ENCODE data around the gene ASNSD1. TPM values are rescaled to one million over a fixed set of nuclear protein-coding genes. Genes with fewer than 3 reads are reported as not detected.

The ASNSD1 gene
- polyA plus RNA-seq (ENCODE audit: insufficient read length in 3 of 3), result 10 to 100 TPM; 62.3 to 66.3 (median 66.0) TPM

DNA sequence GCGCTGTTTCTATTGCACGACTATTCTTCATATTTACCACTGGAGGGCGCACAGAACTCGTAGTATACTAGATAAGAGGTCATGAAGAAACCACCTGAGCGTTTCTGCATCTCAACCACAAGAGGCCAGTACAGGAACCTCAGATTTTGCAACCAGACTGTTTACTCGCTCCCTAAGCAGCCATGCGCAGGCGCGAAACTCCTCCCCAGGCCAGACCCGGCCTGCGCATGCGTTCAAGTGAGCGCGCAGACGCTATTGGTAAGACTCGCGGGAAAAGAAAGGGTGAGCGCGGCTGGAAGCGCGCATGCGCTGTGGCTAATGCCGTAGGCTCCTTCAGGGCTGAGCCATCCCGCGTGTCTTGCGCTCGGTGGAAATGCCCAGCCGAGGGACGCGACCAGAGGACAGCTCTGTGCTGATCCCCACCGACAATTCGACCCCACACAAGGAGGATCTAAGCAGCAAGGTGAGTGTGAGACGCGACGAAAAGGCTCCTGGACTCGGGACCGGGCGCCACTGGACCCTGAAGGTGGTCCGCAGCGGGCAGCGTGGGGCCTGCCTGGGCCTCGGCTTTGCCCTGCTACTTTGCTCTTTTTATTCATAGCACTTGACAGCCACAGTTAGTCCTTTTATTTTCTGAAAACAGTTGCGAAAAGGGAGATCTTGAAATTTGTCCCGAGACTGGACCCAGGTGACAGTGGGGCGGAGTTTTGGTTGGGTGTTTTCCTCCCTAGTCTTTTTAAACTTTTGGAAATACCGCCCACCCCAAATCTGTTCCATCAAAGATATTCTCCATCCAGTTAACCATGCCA is at the start of gene ASNSD1:
Gene ASNSD1, plus strand, starts transcription at position 312 of the 809 bp plus-strand sequence. CDS start 4,674 bp downstream, outside the sequence.
- peak; percentile 98 to 99 (median 99) for DNase-seq (ENCODE audit: low read depth in 3 of 3, low spot score in 2 of 3)

DNA sequence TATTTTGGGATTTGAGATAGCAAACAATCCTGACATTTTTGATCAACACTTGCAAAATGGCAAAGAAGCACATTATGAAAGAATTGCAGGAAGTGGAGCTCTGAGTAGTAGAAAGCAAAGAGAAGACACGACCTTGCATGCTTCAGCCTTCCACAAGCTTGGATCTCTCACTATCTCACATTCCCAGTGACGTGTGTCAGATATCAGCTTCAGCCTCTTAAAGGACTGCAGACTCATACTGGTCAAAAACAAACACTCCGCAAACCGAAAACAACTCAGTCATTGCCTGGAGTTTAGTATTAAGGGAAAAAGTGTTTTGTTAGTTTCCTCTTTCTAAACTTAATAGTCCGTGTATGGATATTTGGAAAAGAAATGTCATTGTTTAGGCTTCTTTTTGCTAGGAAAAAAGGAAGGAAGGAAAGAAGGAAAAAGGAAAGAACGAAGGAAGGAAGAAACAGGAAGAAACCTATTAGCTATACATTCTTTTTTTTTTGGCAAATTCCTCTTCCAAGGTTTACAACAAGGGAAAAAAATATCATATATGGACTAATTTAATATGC is 48.1 kb upstream of the ASNSD1 start:
- DNase-seq (ENCODE audit: low read depth in 3 of 3, low spot score in 2 of 3), result peak in 1 of 3 donors; percentile 24

DNA sequence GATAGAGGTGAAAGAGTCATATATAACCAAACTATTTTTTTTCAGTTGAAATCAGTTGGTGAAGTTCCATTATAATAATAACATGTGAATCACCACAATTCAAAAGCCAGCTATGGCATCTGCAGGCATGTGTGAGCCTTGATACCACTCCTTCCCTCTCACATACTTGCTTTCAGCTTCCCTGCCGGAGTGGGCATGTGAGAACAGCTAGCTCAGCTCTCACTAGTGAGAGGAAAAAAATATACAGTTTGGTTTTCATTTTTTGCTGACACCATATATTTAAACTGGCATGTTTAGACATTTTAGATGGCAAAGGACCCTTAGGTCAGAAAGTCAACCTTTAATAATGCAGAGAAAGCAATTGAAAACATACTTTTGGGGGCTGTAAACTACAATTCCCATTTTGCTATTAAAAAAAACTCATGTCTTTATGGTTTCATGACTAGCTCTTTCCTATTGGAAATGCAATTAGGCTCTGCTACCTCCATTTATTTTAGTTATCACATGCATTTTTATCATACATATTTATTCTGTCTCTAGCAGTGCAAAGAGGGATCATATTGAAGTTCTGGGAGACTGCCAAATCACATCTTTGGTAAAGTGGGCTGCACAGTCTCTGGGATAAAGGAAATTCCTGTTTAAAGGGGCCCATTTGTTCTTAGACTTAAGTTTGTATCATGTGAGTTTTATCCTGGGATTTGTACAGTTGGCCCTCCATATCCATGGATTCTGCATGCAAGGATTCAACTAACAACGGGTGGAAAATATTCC is 47.4 kb upstream of the ASNSD1 start:
- DNase-seq (ENCODE audit: low read depth in 3 of 3, low spot score in 2 of 3), result no peak

DNA sequence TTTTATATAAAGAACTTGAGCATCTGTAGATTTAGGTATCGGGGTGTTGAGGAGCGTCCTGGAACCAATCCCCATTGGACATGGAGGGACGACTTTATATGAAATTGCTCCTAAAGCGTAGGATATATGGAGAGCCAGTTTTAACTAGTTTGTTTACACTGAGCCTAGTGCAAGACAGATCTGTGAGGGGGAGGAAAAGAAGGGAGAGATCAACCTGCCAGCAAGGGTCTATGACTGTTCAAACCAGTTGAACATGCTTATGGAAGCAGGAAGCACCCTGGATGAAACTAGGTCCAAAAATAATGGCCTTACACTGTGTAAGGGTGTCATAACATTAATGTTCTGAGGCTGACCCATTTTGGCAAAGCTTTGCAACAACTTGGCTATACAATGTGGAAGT is 46.7 kb upstream of the ASNSD1 start:
- DNase-seq (ENCODE audit: low read depth in 3 of 3, low spot score in 2 of 3), result no peak

DNA sequence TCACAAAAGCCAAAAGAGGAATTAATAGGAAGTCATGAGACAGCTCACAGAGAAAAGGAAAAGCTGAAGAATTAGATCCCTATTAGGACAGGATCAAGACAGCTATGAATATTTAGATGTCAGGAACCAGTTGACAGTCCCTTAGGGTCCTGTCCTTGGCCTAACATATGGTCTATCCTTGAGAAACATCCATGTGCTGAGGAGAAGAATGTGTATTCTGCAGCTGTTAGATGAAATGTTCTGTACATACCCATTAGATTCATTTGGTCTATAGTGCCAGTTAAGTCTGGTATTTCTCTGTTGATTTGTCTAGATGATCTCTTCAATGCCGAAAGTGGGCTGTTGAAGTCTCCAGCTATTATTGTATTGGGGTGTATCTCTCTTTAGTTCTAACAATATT is 43.1 kb upstream of the ASNSD1 start:
- no peak for DNase-seq (ENCODE audit: low read depth in 3 of 3, low spot score in 2 of 3)

DNA sequence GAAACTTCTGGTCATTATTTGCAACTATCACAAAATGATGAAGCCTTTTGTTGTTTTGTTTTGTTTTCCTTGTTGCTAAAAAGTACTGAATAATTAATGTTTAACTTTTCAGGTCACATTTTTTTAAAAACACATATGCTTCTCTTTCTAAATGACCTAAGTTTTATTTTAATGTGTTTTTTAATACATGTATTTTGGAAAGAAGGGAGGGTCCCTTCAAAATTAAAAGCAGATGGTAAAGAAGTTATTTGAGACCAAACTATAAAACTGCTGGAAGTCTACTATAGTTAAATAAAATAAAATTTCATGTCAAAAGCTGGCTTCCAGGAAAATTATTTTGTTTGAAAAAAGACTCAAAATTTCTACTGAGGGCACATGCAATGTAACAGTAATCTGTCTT is 39.5 kb upstream of the ASNSD1 start:
- no peak for DNase-seq (ENCODE audit: low read depth in 3 of 3, low spot score in 2 of 3)

DNA sequence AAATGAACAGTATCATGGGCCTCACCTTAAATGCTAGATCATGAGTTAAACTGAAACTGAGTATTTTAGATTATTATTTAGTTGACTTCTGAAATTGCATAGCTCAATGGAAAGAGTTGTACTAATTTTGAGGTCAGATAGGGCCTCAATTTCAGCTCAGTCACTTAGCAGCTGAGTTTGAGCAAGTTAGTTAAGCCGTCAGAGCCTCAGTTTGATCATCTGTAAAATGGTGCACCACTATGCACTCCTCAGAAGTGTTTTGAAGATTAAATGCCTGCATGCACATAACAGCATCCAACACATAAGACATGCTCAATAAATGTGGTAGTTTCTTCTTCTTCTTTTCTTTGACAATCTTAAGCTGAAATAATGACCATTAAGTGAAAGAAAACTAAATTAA is 38.2 kb upstream of the ASNSD1 start:
- DNase-seq (ENCODE audit: low read depth in 3 of 3, low spot score in 2 of 3), result no peak

DNA sequence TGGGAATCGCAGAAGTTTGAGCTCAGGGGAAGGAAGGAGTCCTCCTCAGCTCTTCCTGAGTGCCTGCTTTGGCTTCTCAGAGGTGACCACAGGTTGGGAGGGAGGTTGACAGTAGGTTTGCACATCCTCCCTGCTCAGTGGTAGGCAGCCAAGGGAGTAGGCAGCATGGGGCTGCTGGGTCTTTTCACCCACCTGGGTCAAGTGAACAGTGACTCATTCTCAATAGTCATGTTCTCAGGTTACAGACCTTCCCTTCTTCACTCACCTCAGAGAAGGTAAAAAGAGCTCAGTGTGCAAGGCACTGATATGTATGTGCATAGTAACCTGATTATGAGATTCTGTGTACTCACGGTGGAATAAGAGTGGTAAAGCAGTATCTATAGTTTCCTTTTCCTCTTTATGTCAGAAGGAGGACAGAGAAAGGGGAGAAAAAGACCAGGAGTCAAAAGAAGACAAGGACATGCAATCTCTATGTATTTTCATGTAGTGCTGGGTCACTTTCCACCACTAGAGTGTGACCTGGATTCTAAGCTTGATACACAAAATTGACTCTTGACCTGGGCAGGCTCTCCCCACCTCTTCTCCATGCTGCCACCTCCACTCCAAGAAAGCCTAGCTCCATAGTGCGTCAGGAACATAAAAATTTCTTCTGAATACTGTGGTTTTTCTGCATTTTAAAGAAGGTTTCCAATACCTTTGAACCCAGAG is 36.5 kb upstream of the ASNSD1 start:
- DNase-seq (ENCODE audit: low read depth in 3 of 3, low spot score in 2 of 3), result no peak

DNA sequence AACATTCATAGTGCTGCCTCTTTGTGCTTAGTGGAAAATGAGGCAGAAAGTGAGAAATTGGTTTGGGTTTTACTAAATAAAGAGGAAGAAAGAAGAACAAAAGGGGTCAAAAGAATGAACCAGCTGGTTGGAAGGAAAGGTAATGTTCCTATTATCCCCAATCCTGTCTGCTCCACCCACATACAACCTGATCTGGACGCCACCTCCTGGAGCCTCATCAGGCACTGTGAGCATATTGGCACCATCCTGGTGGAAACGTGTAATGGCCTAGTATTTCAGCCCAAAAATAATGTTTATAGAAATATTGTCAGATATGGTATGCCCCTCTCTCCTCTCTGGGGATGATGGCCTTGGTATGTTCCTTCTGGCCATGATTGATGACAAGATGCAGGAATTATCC is 35.6 kb upstream of the ASNSD1 start:
- DNase-seq (ENCODE audit: low read depth in 3 of 3, low spot score in 2 of 3), result no peak

DNA sequence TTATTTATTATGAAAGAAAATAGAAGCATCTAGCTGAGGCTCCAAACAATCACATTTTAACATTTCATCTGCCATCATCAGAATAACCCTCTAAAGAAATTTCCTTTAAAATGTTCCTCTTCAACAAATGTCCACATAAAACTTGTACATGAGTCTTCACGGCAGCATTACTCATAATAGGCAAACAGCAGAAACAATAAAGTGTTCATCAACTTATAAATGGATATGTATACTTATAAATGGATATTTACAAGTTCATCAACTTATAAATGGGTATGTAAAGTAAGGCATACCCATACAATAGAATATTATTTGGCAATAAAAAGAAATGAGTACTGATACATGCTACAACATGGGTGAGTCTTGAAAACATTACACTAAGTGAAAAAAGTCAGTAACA is 33.5 kb upstream of the ASNSD1 start:
- no peak for DNase-seq (ENCODE audit: low read depth in 3 of 3, low spot score in 2 of 3)

DNA sequence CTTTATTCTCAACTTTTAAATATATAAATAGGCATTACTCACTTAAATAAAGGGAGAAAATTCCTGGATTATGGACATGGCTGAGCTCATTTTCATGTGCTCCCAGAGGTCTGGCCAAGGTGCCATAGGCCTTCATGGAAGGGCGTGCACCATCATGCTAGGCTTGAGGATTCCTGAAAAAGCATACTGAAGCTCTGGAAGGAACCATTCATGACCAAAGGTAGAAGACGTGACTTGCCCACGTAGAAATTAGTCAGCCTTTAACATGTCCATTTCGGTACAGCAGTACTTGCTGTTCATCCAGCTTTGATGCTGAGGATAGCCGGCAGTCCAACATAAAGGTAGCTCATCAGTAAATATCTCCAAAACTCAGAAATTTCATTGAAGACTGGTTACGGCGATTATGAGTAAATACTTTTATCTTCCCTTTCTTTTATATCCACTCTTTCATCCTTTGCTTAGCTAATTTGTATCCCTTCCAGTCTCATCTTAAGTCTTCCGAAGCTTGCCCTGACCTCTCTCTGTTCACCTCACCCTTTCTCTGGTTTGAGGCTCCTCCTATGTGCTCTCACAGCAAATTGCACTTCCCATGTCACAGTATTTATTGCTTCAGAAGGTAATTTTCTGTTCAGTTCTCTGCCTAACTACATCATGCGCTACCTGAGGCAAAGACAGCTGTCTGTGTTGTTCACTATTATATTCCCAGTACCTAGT is 32.3 kb upstream of the ASNSD1 start:
- DNase-seq (ENCODE audit: low read depth in 3 of 3, low spot score in 2 of 3), result no peak

DNA sequence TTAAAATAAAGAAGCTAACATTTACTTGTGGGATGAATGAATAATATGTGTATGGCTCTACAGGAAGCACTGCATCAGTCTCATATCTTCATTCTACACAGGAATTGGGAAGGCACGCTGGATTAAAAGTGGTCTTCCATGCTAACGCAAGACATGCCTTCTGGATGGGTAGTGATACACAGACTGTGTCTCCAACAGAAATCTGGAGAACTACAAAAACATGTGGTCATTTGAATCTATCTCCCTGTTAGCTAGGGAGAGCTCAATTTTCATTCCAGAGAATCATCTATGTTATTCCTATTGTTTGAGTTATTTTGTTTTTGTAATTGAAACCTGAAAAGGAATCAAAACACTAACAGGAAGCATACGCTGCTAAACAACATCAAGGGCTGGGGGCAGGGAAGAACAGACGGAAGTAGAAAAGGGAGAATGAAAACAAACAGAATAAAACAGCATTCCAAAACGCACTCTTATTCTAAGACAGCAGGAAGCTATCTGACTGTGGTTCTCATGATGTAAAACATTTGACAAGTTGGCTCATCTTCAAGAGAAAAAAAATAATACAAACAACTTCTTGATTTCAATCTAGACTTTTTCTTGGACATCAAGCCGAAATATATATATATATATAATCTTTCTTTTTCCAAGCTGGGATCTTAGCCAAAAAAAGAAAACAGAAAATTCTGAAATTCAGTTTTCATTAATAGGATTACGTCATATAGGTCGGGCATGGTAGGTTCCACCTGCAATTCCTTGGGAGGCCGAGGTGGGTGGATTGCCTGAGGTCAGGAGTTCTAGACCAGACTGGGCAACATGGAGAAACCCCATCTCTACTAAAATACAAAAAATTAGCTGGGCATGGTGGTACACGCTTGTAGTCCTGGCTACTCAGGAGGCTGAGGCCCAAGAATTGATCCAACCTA is 31.5 kb upstream of the ASNSD1 start:
- peak; percentile 36 to 48 (median 40) for DNase-seq (ENCODE audit: low read depth in 3 of 3, low spot score in 2 of 3)

DNA sequence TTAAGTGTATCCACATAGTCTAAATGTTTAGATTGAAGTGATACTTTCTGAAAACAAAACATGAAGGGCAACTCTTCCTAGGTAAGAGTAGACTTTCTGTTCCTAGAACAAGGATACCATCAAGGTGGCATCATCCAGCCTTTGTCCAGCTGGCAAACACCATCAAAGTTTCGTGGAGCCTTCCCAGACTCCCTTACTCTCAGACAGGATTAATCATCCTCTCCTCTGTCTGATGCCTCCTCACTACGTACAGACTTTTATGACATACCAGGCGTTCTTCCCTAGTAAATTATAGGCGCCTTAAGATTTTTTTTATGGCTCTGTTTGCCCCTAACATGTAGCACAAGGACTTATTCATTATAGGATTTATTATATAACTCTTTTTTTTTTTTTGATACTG is 29.4 kb upstream of the ASNSD1 start:
- no peak for DNase-seq (ENCODE audit: low read depth in 3 of 3, low spot score in 2 of 3)

DNA sequence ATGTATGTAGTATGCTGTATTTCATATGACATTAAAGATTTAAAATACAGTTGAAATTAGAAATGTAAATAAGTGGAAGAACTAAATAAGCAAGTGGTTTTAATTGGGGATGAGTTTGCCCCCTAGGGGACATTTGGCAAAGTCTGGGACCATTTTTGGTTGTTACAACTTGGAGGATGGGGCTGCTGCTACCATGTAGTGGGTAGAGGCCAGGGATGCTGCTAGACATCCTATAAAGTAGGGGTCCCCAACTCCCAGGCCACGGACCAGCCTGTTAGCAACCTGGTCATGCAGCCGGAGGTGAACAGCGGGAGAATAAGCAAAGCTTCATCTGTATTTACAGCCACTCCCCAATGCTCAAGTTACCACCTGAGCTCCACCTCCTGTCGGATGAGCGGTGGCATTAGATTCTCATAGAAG is 27.9 kb upstream of the ASNSD1 start:
- no peak for DNase-seq (ENCODE audit: low read depth in 3 of 3, low spot score in 2 of 3)

DNA sequence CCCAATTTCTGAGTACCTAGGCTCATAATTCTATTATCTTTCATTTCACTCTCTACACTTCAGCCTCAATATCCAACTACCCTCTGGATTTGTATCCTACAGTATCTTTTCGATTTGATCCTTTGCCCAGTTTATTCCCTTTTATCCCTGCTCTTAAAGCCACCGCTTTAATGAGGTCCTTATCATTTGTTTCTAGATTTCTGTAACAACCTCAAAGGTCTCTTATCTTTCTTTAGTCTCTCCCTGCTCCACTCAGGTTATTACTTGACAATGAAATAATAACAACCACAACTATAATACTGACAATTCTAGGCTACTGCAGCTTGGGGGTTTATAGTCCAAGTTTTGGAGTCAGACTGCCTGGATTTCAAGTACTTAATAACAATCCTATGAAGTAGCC is 25.9 kb upstream of the ASNSD1 start:
- DNase-seq (ENCODE audit: low read depth in 3 of 3, low spot score in 2 of 3), result no peak

DNA sequence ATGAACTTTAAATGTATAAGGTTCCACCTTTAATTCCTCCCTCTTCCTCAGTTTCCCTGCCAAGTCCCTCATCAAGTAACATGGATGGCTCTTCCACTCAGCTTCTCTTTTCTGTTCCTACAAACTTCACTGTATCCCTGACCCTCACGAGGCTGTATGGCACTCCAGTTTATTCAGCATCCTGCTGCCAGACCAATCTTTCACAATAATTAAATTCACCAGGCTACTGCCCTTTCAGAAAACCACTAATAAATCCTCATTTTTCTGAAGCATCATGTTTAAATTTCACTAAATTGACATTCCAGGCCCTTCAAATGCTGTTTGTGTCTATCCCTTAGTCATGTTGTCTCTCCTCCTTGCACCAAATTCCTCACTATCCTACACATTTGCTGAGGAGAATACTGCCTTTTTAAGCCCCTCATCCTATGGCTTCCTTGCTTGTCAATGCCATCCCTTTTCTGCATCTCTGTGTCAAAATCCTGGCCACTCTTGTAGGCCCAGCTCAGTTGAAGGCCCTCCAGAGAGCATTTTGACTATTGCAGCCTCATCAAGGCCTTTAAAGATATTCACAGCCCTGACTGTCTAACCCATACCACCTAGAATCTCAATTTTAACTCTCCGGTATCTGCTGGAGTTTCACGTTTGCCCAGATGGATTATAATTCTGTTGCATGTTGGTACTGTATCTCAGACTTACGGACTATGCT is 22.8 kb upstream of the ASNSD1 start:
- DNase-seq (ENCODE audit: low read depth in 3 of 3, low spot score in 2 of 3), result no peak

DNA sequence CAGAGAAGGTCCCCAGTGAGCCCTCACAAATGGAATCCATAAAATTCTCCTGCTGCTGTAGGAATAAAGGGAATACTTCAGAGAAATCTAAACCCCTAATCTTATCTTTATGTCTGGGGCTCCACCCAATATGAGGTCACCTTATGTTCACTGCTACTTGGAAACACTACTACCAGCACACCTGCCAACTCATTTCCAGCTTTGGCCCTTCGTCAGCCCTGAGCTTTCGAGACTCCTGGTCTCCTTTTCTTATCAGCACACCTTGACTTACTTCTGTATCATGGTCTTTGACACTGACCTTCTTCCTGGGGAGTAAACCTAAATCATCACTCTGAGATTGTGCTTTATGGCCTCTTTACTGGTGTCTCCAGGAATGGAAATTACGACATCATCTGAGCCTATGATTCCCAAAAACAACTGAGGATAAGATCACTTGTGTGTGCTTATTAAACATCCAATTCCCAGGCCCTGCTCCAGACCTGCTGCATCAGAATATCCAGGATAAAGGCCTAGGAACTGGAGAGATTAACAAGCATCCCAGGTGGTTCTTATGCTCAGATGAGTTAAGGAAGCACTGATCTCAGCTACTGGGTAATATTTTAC is 22.2 kb upstream of the ASNSD1 start:
- DNase-seq (ENCODE audit: low read depth in 3 of 3, low spot score in 2 of 3), result no peak

DNA sequence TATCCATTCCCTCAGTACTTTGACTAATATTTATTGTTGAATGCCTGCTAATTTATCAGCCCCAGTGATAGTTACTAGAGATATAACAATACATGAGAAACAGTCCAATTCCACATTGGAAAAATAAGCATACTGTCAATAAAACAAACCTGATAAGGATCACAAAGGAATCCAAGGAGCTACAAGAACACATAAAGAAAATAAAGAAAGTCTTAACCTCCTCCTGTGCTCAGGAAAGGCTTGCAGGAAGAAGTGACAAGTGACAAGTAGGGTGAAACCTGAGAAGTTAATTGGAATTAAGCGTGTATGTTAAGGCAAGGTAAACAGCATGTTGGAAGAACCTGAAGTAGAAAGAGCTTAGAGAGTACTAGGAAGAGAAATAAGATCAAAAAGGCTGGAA is 20.3 kb upstream of the ASNSD1 start:
- DNase-seq (ENCODE audit: low read depth in 3 of 3, low spot score in 2 of 3), result no peak
